Sciatic nerve (tissue), 2 donors: ENCODE measurements around the gene SHPK. TPM values are rescaled to one million over a fixed set of nuclear protein-coding genes. Genes with fewer than 3 reads are reported as not detected.
"Not testable (repeated sequence)": the region's sequence is repeated elsewhere in the genome, so short reads cannot be mapped to it uniquely, and the experiment has no call there.

ENCODE experiments used
- ATAC-seq: fragments of 200-7000 bp; cut with Tn5 transposase; one replicate; pipeline ENCODE4 v1.9.1; 2020; ENCODE audit warnings: mild to moderate bottlenecking, moderate library complexity
- DNase-seq: peaks from one replicate; pipeline ENCODE4 v3.0.0-alpha.2; 2020; ENCODE audit warnings: low spot score
- intact Hi-C: fragments of 100-400 bp; cut with DNase I; formaldehyde crosslinking; loops from one replicate; pipeline ENCODE4 v1.14.2; 2022
- total RNA-seq: library from RNA; stranded (reverse); fragmentation: NEBNext Ultra II Directional; extraction: Animal tissue kit (Norgen Biotek cat#: 25700); gene quantifications from one replicate; pipeline ENCODE4 v1.2.1, GENCODE V29; 2021
- donor health status: DM: no; HTN: no; CAD: no.
- donor health status: DM: no; HTN: no; CAD: no.

Gene SHPK
- total RNA-seq, 1 donor from 2014 or later, result 17.7 TPM

DNA sequence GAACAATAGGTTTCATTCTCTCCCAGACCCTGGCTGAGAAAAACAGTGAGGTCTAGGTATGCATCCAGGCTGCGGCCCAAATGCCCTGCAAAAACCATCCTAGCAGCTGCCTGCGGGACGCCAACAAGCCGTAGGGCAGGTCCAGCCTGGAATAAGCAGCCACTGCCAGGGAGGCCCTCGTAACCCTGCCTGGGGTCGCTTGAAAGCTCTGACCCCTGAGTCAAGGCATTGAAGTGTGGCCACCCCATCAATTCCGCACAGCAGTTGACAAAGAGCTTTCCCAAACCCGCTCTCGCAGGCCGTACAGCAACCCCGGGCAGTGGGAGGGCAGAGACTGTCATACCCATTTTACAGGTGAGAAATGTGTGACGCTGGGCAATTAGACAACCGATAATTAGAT is 38.0 kb downstream of the SHPK start:
- DNase-seq (no peak), ATAC-seq (no peak)
- intact Hi-C loops, result no loop called here

DNA sequence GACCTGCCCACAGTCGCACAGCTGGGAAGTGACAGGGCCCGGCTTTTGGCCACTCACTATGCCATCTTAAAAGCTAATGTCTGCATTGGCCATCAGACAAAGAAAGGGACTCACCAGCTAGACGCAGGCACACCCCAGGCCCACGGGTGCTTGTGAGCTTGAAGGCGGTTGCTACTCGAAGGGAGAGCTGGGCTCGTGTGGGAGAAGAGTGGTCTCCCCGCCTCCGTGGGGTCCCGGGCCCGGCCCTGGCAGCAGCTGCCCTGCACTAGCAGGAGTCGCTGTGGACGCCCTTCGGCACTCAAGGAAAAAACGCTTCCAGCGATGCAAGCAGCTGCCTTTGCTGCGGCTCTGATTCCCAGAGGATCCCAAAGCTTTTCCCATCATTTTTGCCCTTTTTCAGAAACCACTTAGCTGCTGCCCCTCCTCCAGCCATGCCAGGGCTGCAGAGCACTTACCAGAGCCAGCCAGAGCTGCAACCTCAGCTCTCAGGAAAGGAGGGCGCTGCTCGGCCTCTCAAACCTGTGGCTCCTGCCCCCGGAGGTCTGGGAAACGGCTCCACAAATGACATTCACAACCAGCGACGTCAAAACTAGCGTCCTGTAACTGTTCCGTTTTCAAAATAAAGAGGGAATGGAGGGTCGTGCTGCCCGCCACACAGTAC is 39.1 kb downstream of the SHPK start:
- intact Hi-C loops, result no loop called here
- DNase-seq, result no peak
- no peak for ATAC-seq

- no peak for ATAC-seq
- intact Hi-C loops, result no loop called here
- no peak for DNase-seq
Observed at GRCh38 chr17:3594976-3595375, 41.1 kb downstream of the SHPK start.

GRCh38 chr17:3594051-3594800 is 41.8 kb downstream of the SHPK start:
- no peak for DNase-seq
- intact Hi-C loops, result no loop called here
- peak; percentile 27 for ATAC-seq

GRCh38 chr17:3593384-3593783 is 42.7 kb downstream of the SHPK start:
- intact Hi-C loops, result no loop called here
- ATAC-seq (no peak), DNase-seq (no peak)

GRCh38 chr17:3592216-3592860 is 43.7 kb downstream of the SHPK start:
- DNase-seq (no peak), ATAC-seq (no peak)
- intact Hi-C loops, result no loop called here

- DNase-seq (no peak), ATAC-seq (no peak)
- intact Hi-C loops, result no loop called here
Observed at GRCh38 chr17:3590768-3591167, 45.3 kb downstream of the SHPK start.

DNA sequence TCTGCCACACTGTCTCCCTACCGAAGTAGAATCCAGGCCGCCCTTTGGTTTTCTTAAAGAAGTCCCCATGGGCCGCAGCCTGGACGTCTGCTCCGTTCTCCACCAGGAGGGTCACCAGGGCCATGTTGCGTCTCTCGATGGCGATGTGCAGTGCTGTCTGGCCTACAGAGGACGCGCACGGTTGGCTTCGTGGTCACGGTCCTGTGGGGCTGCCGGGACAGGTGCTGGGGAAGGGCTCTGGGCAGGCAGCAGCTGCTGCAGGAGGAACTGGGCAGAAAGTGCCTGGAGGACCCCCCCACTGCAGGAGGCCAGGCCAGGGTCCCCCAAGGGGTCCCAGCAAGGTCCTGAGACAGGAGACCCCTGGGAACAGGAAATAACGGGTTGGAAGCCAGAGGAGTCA is 45.8 kb downstream of the SHPK start:
- intact Hi-C loops, result no loop called here
- ATAC-seq, result no peak
- DNase-seq, result no peak

DNA sequence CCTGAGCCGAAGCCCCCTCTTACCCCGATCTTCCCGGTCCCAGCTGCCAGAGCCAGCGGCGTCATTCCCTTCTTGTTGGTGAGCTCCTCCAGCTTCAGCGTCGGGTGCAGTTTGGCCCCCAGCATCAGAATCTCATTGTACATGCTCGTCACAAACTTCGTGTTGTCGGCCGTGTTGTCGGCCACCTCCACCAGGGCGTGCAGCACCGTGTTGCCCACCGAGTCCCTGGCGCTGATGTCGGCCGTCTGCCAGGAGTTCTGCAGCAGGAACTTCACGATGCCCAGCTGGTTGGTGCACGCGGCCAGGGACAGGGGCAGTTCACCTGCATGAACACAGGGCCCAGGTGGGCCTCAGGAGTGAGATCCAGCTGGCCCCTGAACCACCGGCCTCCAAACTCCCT is 46.3 kb downstream of the SHPK start:
- no peak for ATAC-seq
- intact Hi-C loops, result no loop called here
- no peak for DNase-seq

DNA sequence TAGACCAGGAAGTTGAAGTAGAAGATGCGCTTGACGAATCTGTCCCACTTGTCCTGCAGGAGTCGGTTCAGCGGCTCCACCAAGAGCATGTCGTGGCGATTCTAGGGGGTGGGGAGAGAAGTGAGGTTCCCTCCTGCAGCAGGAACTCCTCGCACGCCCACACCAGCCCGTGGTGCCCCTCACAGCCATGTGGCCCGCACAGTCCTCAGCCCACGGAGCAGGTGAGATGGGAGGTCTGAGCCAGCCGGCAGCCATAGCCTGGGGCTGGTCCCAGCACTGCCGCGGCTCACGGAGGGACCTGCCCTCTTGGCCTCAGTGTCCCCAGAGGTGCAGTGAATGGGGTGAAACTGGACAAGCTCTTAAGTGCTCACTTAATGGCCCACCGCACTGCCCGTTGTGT is 50.2 kb downstream of the SHPK start:
- no peak for DNase-seq
- no peak for ATAC-seq
- intact Hi-C loops, result no loop called here

DNA sequence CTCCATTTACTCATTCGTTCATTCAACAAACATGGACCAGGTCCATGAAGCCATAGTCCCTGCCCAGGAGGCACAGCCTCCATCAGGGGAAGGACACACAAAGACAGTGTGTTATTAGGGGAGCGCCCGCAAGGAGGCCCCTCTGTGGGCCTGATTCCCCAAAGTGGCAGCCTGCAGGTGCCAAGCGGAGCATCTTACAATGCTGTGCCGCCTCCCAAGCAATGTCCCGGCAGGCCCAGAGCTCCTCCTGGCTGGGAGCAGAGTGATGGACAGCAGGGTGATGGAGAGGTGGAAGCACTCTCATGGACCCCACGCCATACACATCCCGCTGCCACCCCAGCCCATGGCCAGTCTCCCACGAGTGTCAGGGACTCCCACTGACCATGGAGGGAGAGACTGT is 52.6 kb downstream of the SHPK start:
- DNase-seq, result no peak
- no peak for ATAC-seq
- intact Hi-C loops, result no loop called here

GRCh38 chr17:3582915-3583314 is 53.1 kb downstream of the SHPK start:
- no peak for ATAC-seq
- intact Hi-C loops, result no loop called here
- no peak for DNase-seq

- ATAC-seq, DNase-seq, intact Hi-C loops: not testable (repeated sequence)
Observed at GRCh38 chr17:3578667-3579066, 57.4 kb downstream of the SHPK start.

- DNase-seq, result no peak
- intact Hi-C loops, result no loop called here
- no peak for ATAC-seq
Observed at GRCh38 chr17:3576970-3577369, 59.1 kb downstream of the SHPK start.

GRCh38 chr17:3575511-3575910 is 60.5 kb downstream of the SHPK start:
- intact Hi-C loops, result no loop called here
- ATAC-seq (peak; percentile 49), DNase-seq (no peak)

DNA sequence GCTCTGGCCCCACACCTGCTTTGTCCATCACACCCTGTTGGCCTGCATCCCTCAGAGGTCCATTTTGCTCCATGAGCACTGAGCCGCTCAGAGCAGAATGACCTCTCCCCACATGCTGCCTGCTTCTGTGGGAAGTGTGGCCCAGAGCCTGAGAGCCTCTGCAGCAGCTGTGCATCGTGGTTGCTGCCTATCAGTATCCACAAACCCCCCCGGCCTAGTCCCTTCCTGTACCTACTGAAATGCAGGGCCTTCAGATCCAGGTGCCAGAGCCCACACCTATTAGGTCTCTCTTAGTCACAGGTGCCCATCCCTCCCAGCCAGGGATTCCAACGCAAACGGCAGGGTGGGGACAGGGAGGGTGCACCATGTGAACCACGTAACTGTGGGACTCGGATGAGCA is 61.8 kb downstream of the SHPK start:
- ATAC-seq (no peak), DNase-seq (no peak)
- intact Hi-C loops, result no loop called here

GRCh38 chr17:3573246-3574100 is 62.6 kb downstream of the SHPK start:
- intact Hi-C loops, result no loop called here
- ATAC-seq (no peak), DNase-seq (no peak)

- intact Hi-C loops, result no loop called here
- DNase-seq, result no peak
- no peak for ATAC-seq
Observed at GRCh38 chr17:3572231-3572630, 63.8 kb downstream of the SHPK start.

DNA sequence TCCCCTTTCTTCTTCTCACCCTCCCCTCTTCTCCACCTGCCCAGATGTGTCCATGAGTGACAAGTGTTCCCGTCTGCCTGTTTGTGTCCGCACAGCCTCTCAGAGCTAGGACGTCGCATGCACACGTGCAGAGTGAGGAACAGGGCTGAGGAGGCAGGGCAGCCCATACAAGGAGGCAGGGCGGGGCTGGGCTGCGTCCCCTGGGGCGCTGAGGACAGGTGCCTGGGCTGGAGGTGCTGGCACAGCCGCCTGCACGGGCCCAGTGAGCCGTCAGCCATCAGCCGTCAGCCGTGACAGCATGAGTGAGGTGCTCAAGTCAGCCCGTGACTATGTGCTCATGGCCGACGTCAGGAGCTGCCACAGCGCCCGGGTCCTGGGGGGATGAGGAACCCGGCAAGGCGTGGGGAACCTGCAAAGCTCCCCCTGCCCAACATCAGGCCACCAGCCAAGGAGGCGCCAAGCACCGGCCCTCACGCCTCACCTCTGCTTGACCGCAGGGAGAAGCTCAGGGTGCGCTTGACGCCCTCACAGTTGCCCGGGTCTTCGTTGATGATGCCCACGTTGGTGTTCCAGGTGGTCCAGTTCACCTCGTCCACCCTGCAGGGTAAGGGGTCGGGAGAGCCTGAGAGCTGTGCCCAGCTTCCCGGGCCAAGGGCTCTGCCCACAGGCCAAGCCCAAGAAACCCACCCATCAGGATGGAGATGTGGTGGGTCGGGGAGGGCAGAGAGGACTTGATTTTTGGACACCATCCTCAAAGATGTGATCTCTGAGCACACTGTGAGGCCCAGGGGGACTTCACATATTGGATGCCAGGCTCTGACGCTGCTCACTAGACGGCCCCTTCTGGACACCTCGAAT is 64.8 kb downstream of the SHPK start:
- DNase-seq, result no peak
- ATAC-seq, result no peak
- intact Hi-C loops, result no loop called here
